Heart left ventricle (tissue), 16 donors: ENCODE measurements around the gene PKM. TPM values are rescaled to one million over a fixed set of nuclear protein-coding genes. Genes with fewer than 3 reads are reported as not detected.
A peak's percentile ranks its signal among the peaks of the same experiment; 100 is the strongest.

Experiments
- ATAC-seq, 4 donors: fragments of 200-7000 bp; cut with Tn5 transposase; one replicate each; pipeline ENCODE4 v1.9.1; 2020 to 2022; ENCODE audit warnings: moderate library complexity in 4 of 4, mild to moderate bottlenecking in 3 of 4, moderate number of reproducible peaks in 1 of 4
- DNase-seq, 5 donors: peaks; one replicate each; pipeline ENCODE4 v3.0.0-alpha.2; 2020
- H3K27ac ChIP-seq, 12 donors: fragments of 200-600 bp; sonication (generic) in 4 of 12; one replicate each; pipeline versions ENCODE4 v1.5.0 to v1.8.0; 2016 to 2022; ENCODE audit warnings: mild to moderate bottlenecking in 2 of 12
- H3K27me3 ChIP-seq, 9 donors: fragments of 200-600 bp; sonication (generic) in 2 of 9; one replicate each; pipeline versions ENCODE4 v1.5.1 to v1.8.0; 2016 to 2022; ENCODE audit warnings: mild to moderate bottlenecking in 3 of 9
- H3K36me3 ChIP-seq, 9 donors: fragments of 200-600 bp; sonication (generic) in 2 of 9; one replicate each; pipeline versions ENCODE4 v1.5.0 to v1.8.0; 2018 to 2022; ENCODE audit warnings: mild to moderate bottlenecking in 2 of 9
- H3K4me1 ChIP-seq, 12 donors: fragments of 200-600 bp; sonication (generic) in 4 of 12; one replicate each; pipeline versions ENCODE4 v1.5.0 to v1.8.0; 2016 to 2022; ENCODE audit warnings: mild to moderate bottlenecking in 3 of 12
- H3K4me3 ChIP-seq, 12 donors: fragments of 200-600 bp; sonication (generic) in 4 of 12; one replicate each; pipeline versions ENCODE4 v1.5.0 to v1.8.0; 2017 to 2022; ENCODE audit warnings: mild to moderate bottlenecking in 9 of 12, moderate library complexity in 4 of 12
- H3K9me3 ChIP-seq, 12 donors: fragments of 200-600 bp; sonication (generic) in 4 of 12; one replicate each; pipeline versions ENCODE4 v1.5.0 to v1.8.0; 2016 to 2022; ENCODE audit warnings: mild to moderate bottlenecking in 1 of 12
- POLR2A ChIP-seq, 2 donors: fragments of 450-650 bp; IDR thresholded peaks; one replicate each; pipeline ENCODE4 v1.6.1; 2017; ENCODE audit warnings: antibody characterized with exemption in 2 of 2, mild to moderate bottlenecking in 2 of 2, moderate library complexity in 2 of 2
- WGBS, 4 donors: extraction: QIAGEN DNeasy Blood & Tissue Kit in 2 of 4; methylation state at CpG; one replicate each; pipeline versions ENCODE4 v1.1.5 to v1.1.7; 2013 to 2018; 5-methylcytosine and 5-hydroxymethylcytosine counted together
- intact Hi-C, 10 donors: fragments of 100-400 bp; cut with DNase I; formaldehyde crosslinking; loops; one replicate each; pipeline versions ENCODE4 v1.11.1 to v1.14.2; 2022
- long read RNA-seq, 3 donors: library from polyadenylated mRNA; unstranded; transcript quantifications; one replicate each; pipeline ENCODE4 v2.0.0, GENCODE V29; 2020 to 2021
- polyA plus RNA-seq, 2 donors: library from polyadenylated mRNA; stranded (reverse); fragments of 200-250 nt; gene quantifications; one replicate each; pipeline ENCODE4 v1.2.3, GENCODE V29; 2013
- total RNA-seq, 9 donors: library from RNA; depleted of rRNA in 2 of 9; stranded (reverse); fragments of >200 nt in 2 of 9; fragmentation: NEBNext Ultra II Directional in 3 of 9; extraction: Animal tissue kit (Norgen Biotek cat#: 25700) in 3 of 9; gene quantifications; one replicate each; pipeline versions ENCODE4 v1.1.0 to v1.2.4, GENCODE V29; 2016 to 2023
- TF ChIP-seq, protein P1 (sequence below), 12 donors: fragments of 200-600 bp; sonication (generic) in 4 of 12; IDR thresholded peaks; one replicate each; pipeline versions ENCODE4 v1.5.0 to v1.8.0; 2018 to 2022; ENCODE audit warnings: antibody characterized with exemption in 12 of 12, mild to moderate bottlenecking in 5 of 12
- donor health status: ischemic (EF 13 %, LVEDD 7.1; RV severe dilation, severe dysfunction).
- donor health status: healthy with polysubstance abuse.
- donor health status: DM: no; HTN: yes; CAD: no.
- donor health status: DM: no; HTN: no; CAD: no.
- donor health status: ischemic (EF 25% LVEDD 6.9; RV normal size, moderate dysfunction).
- donor health status: ischemic (EF 25% LVEDD 5.7; RV mildly dilated, moderate dysfunction).
- donor health status: healthy.
- donor health status: DM: yes; HTN: yes; CAD: no.
- donor health status: ischemic (EF 35%, LVEDD 5.7; RV mildly dilated, moderate dysfunction).
- donor health status: nonischemic (EF 11% LVEDD 7.7; RV severe dilation, severe dysfunction).
- donor health status: DM: yes; HTN: yes; CAD: no.
- donor health status: PGD.
- donor health status: ischemic (EF 29% LVEDD 5.4; RV normal size, mild dysfunction).
- donor health status: nonischemic (EF 23%, LVEDD 6.1; RV moderate dilation, normal function).

PKM gene
- total RNA-seq (1,000 to 10,000 TPM in 4 of 9 donors, 100 to 1,000 TPM in 5; 648 to 1,279 (median 923) TPM), polyA plus RNA-seq (100 to 1,000 TPM; 602 to 887 TPM)
- long read RNA-seq, donor 1, transcript PKM-214 (2 exons, 2,301 nt) = minor isoform, 21 of 2,684 reads
- long read RNA-seq, donor 1, transcript PKM-212 (3 exons, 3,016 nt) = minor isoform, 7 of 2,684 reads
- long read RNA-seq, donor 1, transcript PKM-202 (11 exons, 2,318 nt) = major isoform, 567 of 2,684 reads
- long read RNA-seq, donor 1, partial matches to known transcripts = 305 of 2,684 reads
- long read RNA-seq, donor 1, other reads (novel, unspliced or antisense) = 1,781 of 2,684 reads
- long read RNA-seq, donor 2, transcript PKM-202 (11 exons, 2,318 nt) = major isoform, 1,280 of 5,522 reads
- long read RNA-seq, donor 2, transcript PKM-214 (2 exons, 2,301 nt) = minor isoform, 7 of 5,522 reads
- long read RNA-seq, donor 2, transcript PKM-216 (11 exons, 2,503 nt) = minor isoform, 5 of 5,522 reads
- long read RNA-seq, donor 2, partial matches to known transcripts = 427 of 5,522 reads
- long read RNA-seq, donor 2, other reads (novel, unspliced or antisense) = 3,800 of 5,522 reads
- long read RNA-seq, donor 3, transcript PKM-202 (11 exons, 2,318 nt) = major isoform, 481 of 1,857 reads
- long read RNA-seq, donor 3, transcript PKM-216 (11 exons, 2,503 nt) = minor isoform, 5 of 1,857 reads
- long read RNA-seq, donor 3, transcript PKM-214 (2 exons, 2,301 nt) = minor isoform, 10 of 1,857 reads
- long read RNA-seq, donor 3, partial matches to known transcripts = 186 of 1,857 reads
- long read RNA-seq, donor 3, other reads (novel, unspliced or antisense) = 1,171 of 1,857 reads

DNA sequence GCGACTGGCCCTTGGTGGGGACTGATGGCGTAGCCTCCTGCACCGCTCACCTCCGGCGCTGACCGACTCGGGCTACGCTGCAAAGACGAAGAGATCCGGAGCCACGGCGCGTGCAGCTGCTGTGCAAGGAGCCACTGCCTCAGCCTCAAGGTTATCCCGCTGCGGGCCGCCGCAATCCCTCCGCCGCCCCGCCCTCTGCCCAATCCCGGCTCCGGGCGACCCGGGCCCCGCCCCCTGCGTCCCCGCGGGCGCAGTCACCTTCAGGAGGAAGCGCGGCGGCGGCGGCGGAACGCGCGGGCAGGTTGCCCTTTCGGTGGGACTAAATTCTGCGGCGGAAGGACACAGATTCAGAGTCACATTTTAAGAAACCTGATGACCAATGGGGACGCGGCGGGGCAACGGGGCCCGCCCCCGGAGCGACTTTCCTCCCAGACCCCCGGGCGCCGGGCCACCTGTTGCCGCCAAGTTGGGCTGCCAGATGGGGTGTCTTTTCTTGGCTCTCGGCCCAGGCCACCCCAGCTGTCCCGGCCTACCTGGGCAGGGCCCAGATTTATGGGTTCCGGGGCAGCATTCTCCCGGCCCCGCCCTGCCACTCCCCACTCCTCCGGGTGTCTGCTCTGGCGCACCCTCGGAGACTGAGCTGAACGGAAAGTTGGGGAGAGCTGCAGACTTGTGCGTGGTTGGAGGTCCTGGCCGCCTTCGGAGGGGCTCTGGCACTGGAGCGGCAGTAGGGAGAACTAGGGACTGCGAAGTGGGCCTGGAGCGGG, at the start of gene PKM:
PKM (minus strand) TSS at position 125 of the 767 bp plus-strand sequence. CDS start 12,093 bp downstream, outside the sequence.
- Histone ChIP-seq H3K4me1 (peaks cover 4 to 49% (median 43%) of the 10 kb centered on the region in 12 donors), H3K27me3 (no peaks in the 10 kb centered on the region), H3K4me3 (peak within 1 kb of the TSS; percentile 73 to 99 (median 89)), H3K9me3 (no peaks in the 10 kb centered on the region), H3K36me3 (no peaks in the 10 kb centered on the region), H3K27ac (peak within 1 kb of the TSS; percentile 95 to 100 (median 99))
- intact Hi-C loops = loop anchor here in 6 of 10 donors (1.0 to 5.0 kb wide), 6 partner anchors 28 to 42 kb away; partner anchors contain the start of genes PARP6 (in 5 of the 6) and GRAMD2A (in 1 of the 6)
- WGBS, 4 donors = 0 to 1% (median 1%) methylated on average over 15 to 67 of the region's 67 CpGs
- ATAC-seq (peak; percentile 79 to 90 (median 88)), DNase-seq (peak; percentile 96 to 98 (median 97))
- TF ChIP-seq POLR2A (IDR thresholded peaks at IDR 0.05) = peak; percentile 57 to 95
- TF ChIP-seq, protein P1, sequence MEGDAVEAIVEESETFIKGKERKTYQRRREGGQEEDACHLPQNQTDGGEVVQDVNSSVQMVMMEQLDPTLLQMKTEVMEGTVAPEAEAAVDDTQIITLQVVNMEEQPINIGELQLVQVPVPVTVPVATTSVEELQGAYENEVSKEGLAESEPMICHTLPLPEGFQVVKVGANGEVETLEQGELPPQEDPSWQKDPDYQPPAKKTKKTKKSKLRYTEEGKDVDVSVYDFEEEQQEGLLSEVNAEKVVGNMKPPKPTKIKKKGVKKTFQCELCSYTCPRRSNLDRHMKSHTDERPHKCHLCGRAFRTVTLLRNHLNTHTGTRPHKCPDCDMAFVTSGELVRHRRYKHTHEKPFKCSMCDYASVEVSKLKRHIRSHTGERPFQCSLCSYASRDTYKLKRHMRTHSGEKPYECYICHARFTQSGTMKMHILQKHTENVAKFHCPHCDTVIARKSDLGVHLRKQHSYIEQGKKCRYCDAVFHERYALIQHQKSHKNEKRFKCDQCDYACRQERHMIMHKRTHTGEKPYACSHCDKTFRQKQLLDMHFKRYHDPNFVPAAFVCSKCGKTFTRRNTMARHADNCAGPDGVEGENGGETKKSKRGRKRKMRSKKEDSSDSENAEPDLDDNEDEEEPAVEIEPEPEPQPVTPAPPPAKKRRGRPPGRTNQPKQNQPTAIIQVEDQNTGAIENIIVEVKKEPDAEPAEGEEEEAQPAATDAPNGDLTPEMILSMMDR (IDR thresholded peaks at IDR 0.05) = peak in 1 of 12 donors; percentile 6

DNA sequence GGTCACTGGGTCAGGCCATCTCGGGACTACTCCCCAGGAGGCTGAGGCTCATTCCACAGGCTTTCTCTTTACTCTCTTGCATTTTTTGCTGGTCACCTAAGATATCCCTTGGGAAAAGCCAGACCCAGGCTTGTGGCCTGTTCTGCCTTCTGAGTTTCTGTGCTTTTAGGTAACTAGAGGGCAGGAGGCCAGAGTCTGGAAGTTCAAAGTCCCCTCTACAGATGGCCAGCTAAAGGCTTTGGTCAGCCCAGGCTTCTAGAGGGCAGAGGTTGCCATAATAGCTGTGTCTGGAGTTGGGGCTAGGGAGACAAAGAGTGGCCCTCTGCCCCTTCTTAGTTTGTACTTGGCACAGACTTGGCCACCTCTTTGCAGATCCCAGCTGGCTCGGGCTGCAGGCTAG, 49.8 kb upstream of the PKM start:
- H3K36me3 ChIP-seq = no peaks in the 10 kb centered on the region
- no peak overlapping the region for H3K4me3 ChIP-seq
- DNase-seq (no peak), ATAC-seq (no peak)
- no peaks in the 10 kb centered on the region for H3K9me3 ChIP-seq
- 69 to 80% (median 76%) methylated on average over 2 of the region's 2 CpGs for WGBS, 4 donors
- no peak overlapping the region for H3K27ac ChIP-seq
- H3K4me1 ChIP-seq = no peaks in the 10 kb centered on the region
- H3K27me3 ChIP-seq = no peaks in the 10 kb centered on the region
- intact Hi-C loops = loop anchor here in 1 of 10 donors (10.0 kb wide), 1 partner anchor 86 kb away; the partner anchor contains the start of gene GRAMD2A
- no peak for TF ChIP-seq POLR2A (IDR thresholded peaks at IDR 0.05)
- TF ChIP-seq, protein P1 (IDR thresholded peaks at IDR 0.05) = no peak

DNA sequence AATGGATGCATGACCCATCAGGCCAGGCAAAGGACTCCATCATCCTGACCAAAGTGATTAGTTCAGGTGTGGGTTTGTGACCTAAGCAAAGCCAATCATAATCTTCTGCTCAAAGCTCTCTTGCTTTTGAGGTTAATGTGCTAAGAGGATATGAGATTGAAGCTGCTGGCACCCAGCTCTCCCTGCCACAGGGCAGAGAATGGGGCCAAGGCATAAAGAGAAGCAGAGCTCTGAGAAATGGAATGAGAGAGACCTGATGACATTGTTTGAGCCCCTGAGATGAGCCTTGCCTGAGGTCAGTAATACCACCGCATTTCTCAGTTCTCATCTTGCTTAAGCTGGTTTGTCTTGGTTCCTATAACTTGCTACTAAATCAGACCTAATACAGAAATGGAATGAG, 47.7 kb upstream of the PKM start:
- ATAC-seq = no peak

More for the DNA sequence above, 47.7 kb upstream of the PKM start:
- 81 to 88% (median 84%) methylated on average over 1 of the region's 1 CpG for WGBS, 4 donors
- DNase-seq = no peak
- intact Hi-C loops = no loop called here
- H3K36me3 ChIP-seq = no peaks in the 10 kb centered on the region
- TF ChIP-seq POLR2A (IDR thresholded peaks at IDR 0.05) = no peak
- TF ChIP-seq, protein P1 (IDR thresholded peaks at IDR 0.05) = no peak
- H3K9me3 ChIP-seq = no peaks in the 10 kb centered on the region
- H3K4me3 ChIP-seq = no peak overlapping the region
- H3K4me1 ChIP-seq = no peaks in the 10 kb centered on the region
- no peak overlapping the region for H3K27ac ChIP-seq
- H3K27me3 ChIP-seq = no peaks in the 10 kb centered on the region
